HL-60 (cell line): ENCODE results near the gene MLC1.

Experiments
- CTCF ChIP-seq: IDR thresholded peaks from one replicate; pipeline ENCODE4 v1.5.1; 2011; ENCODE audit warnings: low read length, control low read depth, inconsistent platforms; ENCODE audit not compliant: insufficient read depth
- GABPA ChIP-seq: IDR thresholded peaks from 2 replicates; pipeline ENCODE4 v1.6.1; 2012; ENCODE audit warnings: low read depth
- POLR2AphosphoS5 ChIP-seq: IDR thresholded peaks from 2 replicates; pipeline ENCODE4 v1.6.1; 2012; ENCODE audit warnings: low read depth
- REST ChIP-seq: IDR thresholded peaks from 2 replicates; pipeline ENCODE4 v1.6.1; 2012; ENCODE audit warnings: low read depth; ENCODE audit not compliant: insufficient replicate concordance

- TF ChIP-seq REST = no peak
- TF ChIP-seq CTCF = no peak
- no peak for TF ChIP-seq GABPA
- no peak for TF ChIP-seq POLR2AphosphoS5
Measured at GRCh38 chr22:50129121-50129736, 44.0 kb upstream of the MLC1 start.
